Left forelimb (tissue), 1 donor: ENCODE results near the gene ZNF670.
"Not testable (repeated sequence)": the region's sequence is repeated elsewhere in the genome, so short reads cannot be mapped to it uniquely, and the experiment has no call there.

Experiments used
- DNase-seq: peaks from one replicate; pipeline ENCODE4 v3.0.0-alpha.2; 2018; ENCODE audit warnings: low spot score

Gene ZNF670

DNA sequence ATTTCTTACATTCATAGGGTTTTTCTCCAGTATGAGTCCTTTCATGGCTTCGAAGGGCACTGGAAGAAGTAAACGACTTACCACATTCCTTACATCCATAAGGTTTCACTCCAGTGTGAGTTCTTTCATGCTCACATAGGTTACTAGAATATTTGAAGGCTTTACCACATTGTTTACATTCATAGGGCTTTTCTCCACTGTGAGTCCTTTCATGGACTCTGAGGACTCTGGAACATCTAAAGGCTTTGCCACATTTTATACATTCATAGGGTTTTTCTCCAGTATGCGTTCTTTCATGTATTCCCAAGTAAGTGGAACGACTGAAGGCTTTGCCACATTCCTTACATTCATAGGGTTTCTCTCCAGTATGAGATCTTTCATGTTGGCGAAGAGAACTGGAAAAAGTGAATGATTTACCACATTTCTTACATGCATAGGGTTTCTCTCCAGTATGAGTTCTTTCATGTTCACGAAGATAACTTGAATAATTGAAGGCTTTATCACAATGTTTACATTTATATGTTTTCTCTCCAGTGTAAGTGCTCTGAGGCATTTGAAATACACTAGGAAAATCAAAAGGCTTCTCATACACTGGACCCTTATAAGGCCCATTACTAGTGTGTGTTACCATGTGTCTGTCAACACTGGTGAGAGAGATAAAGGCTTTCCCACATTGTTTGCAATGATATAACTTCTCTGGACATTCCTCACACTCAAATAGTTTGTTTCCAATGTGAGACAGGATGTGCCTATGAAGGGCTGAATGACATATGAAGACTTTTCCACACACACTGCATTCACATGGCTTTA, 40.9 kb downstream of the ZNF670 start:
- no peak for DNase-seq

DNA sequence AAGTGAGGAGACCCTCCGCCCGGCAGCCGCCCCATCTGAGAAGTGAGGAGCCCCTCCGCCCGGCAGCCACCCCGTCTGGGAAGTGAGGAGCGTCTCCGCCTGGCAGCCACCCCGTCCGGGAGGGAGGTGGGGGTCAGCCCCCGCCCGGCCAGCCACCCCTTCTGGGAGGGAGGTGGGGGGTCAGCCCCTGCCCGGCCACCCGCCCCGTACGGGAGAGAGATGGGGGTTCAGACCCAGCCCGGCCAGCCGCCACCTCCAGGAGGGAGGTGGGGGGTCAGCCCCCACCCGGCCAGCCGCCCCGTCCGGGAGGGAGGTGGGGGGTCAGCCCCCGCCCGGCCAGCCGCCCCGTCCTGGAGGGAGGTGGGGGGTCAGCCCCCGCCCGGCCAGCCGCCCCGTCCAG, 46.3 kb downstream of the ZNF670 start:
- not testable (repeated sequence) for DNase-seq
